ENCODE results near the gene PLPPR1.

The PLPPR1 gene

GRCh38 chr9:101014566-101014965 lies 14.0 kb upstream of the PLPPR1 start:
- TF ChIP-seq, protein P1, sequence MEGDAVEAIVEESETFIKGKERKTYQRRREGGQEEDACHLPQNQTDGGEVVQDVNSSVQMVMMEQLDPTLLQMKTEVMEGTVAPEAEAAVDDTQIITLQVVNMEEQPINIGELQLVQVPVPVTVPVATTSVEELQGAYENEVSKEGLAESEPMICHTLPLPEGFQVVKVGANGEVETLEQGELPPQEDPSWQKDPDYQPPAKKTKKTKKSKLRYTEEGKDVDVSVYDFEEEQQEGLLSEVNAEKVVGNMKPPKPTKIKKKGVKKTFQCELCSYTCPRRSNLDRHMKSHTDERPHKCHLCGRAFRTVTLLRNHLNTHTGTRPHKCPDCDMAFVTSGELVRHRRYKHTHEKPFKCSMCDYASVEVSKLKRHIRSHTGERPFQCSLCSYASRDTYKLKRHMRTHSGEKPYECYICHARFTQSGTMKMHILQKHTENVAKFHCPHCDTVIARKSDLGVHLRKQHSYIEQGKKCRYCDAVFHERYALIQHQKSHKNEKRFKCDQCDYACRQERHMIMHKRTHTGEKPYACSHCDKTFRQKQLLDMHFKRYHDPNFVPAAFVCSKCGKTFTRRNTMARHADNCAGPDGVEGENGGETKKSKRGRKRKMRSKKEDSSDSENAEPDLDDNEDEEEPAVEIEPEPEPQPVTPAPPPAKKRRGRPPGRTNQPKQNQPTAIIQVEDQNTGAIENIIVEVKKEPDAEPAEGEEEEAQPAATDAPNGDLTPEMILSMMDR (IDR thresholded peaks at IDR 0.05; ENCODE audit: low read depth, low read length, missing control alignments), result no peak
- no peak for DNase-seq (ENCODE audit: extremely low read depth, low read depth)
- H3K4me3 ChIP-seq (replicated peaks; ENCODE audit: low read depth, low read length), result no peak overlapping the region

DNA sequence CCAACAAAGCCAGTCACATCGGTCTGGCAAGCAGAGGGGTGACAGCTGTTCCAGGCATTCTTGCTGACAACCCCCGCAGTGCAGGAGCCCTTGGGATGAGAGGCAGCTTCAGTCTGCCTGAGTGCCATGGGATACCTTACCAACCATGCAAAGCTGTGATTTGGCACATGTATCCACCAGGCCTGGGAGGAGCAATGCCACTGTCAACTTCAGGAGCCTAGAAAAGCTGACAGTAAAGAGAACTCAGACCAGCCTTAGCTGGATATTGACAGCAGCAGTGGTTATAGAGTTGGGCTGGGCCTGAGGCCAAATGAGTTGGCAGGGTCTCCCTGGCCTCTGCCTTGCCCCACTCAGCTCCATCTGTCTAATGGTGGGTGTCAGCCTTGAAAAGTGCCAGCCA lies 10.1 kb upstream of the PLPPR1 start:
- TF ChIP-seq, protein P1 (IDR thresholded peaks at IDR 0.05; ENCODE audit: low read depth, low read length, missing control alignments), result no peak
- H3K4me3 ChIP-seq (replicated peaks; ENCODE audit: low read depth, low read length), result no peak overlapping the region
- no peak for DNase-seq (ENCODE audit: extremely low read depth, low read depth)

- DNase-seq (ENCODE audit: extremely low read depth, low read depth), result no peak
- TF ChIP-seq, protein P1 (IDR thresholded peaks at IDR 0.05; ENCODE audit: low read depth, low read length, missing control alignments), result no peak
- H3K4me3 ChIP-seq (replicated peaks; ENCODE audit: low read depth, low read length), result no peak overlapping the region
Measured at GRCh38 chr9:101022704-101023103, 5.8 kb upstream of the PLPPR1 start.

- TF ChIP-seq, protein P1 (IDR thresholded peaks at IDR 0.05; ENCODE audit: low read depth, low read length, missing control alignments), result no peak
- H3K4me3 ChIP-seq (replicated peaks; ENCODE audit: low read depth, low read length), result no peak overlapping the region
- no peak for DNase-seq (ENCODE audit: extremely low read depth, low read depth)
Measured at GRCh38 chr9:101025940-101026339, 2.6 kb upstream of the PLPPR1 start.

DNA sequence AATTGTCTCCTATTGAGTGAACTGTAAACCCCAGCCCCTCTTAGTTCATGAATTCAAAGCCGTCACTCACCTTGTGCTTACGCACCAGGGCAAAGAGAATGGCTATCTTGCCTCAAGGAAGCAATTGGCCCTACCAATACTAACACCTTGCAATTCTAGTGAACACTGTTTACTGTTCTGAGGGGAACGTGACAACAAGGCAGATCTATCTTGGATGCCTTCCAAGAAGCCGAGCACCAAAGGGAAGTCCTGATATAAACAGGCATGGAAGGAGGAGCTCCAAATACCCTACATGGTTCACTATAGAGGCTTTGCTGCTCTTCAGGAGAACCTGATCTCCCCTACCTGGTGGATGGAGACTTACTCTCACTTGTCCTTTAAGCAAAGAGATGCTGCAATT lies 1.7 kb upstream of the PLPPR1 start:
- no peak overlapping the region for H3K4me3 ChIP-seq (replicated peaks; ENCODE audit: low read depth, low read length)
- TF ChIP-seq, protein P1 (IDR thresholded peaks at IDR 0.05; ENCODE audit: low read depth, low read length, missing control alignments), result no peak
- DNase-seq (ENCODE audit: extremely low read depth, low read depth), result no peak

DNA sequence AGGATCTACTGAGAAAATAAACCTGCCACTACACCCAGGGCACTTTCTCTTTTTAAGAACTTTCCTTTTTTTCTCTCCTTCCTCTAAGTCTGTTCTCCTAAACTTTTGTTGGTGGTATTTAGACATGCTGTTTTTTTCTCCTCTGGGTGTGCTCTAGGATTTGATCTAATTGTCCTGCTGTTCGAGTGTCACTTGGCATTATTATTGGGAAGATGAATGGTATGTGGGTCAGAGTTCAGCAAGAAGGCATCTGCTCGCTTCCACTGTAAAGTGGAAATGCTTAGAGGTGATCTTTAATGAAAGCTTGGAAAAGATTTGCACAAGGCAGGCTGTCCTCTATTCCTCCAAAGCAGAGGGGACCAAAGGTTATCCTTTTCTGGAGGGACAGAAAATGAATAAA lies 1.3 kb upstream of the PLPPR1 start:
- no peak overlapping the region for H3K4me3 ChIP-seq (replicated peaks; ENCODE audit: low read depth, low read length)
- DNase-seq (ENCODE audit: extremely low read depth, low read depth), result no peak
- TF ChIP-seq, protein P1 (IDR thresholded peaks at IDR 0.05; ENCODE audit: low read depth, low read length, missing control alignments), result no peak

- H3K4me3 ChIP-seq (replicated peaks; ENCODE audit: low read depth, low read length), result no peak overlapping the region
- no peak for DNase-seq (ENCODE audit: extremely low read depth, low read depth)
- TF ChIP-seq, protein P1 (IDR thresholded peaks at IDR 0.05; ENCODE audit: low read depth, low read length, missing control alignments), result no peak
Measured at GRCh38 chr9:101027733-101028345, 688 bp upstream of the PLPPR1 start.
